ENCODE data around the gene ZNF766.
"Not testable (repeated sequence)": the region's sequence is repeated elsewhere in the genome, so short reads cannot be mapped to it uniquely, and the experiment has no call there.

DNA sequence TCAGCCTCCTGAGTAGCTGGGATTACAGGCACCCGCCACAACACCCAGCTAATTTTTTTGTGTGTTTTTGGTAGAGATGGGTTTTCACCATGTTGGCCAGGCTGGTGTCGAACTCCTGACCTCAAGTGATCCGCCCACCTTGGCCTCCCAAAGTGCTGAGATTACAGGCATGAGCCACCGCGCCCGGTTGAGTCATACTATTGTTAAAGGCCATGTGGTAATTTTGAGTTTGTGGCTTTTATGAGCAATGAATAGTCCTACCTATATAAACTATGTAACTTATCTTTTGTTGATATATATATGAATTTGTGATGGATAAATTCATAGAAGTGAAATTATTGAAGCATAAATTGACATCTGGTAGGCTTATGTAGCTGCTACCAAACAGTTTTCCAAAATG, 3.8 kb upstream of the ZNF766 start:
- TF ChIP-seq, protein P1, sequence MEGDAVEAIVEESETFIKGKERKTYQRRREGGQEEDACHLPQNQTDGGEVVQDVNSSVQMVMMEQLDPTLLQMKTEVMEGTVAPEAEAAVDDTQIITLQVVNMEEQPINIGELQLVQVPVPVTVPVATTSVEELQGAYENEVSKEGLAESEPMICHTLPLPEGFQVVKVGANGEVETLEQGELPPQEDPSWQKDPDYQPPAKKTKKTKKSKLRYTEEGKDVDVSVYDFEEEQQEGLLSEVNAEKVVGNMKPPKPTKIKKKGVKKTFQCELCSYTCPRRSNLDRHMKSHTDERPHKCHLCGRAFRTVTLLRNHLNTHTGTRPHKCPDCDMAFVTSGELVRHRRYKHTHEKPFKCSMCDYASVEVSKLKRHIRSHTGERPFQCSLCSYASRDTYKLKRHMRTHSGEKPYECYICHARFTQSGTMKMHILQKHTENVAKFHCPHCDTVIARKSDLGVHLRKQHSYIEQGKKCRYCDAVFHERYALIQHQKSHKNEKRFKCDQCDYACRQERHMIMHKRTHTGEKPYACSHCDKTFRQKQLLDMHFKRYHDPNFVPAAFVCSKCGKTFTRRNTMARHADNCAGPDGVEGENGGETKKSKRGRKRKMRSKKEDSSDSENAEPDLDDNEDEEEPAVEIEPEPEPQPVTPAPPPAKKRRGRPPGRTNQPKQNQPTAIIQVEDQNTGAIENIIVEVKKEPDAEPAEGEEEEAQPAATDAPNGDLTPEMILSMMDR (IDR thresholded peaks at IDR 0.05; ENCODE audit: insufficient read depth, low read length, poor library complexity, severe bottlenecking) = not testable (repeated sequence)
- TF ChIP-seq EZH2phosphoT487 (conservative IDR thresholded peaks at IDR 0.05; ENCODE audit: low read length) = not testable (repeated sequence)
